Keratinocyte (primary cell): ENCODE measurements around the gene LRRC3C.

Experiments used
- CTCF ChIP-seq, 3 experiments: IDR thresholded peaks in 1 of 3; conservative IDR thresholded peaks in 1 of 3; optimal IDR thresholded peaks in 1 of 3; 2 replicates in 2 of 3; 3 replicates in 1 of 3; pipeline versions ENCODE3 to v1.5.1; 2011; ENCODE audit warnings: low read length in 3 of 3, mild to moderate bottlenecking in 3 of 3, moderate library complexity in 2 of 3, control low read depth in 1 of 3, inconsistent platforms in 1 of 3; ENCODE audit not compliant: insufficient read depth in 2 of 3; ENCODE audit errors: extremely low read depth in 1 of 3
- EZH2 ChIP-seq: IDR thresholded peaks from one replicate; pipeline ENCODE4 v1.6.1; 2012; ENCODE audit warnings: inconsistent platforms, mild to moderate bottlenecking, low read length, moderate library complexity

- TF ChIP-seq CTCF (optimal IDR thresholded peaks at IDR 0.05 in 1 of 3, IDR thresholded peaks at IDR 0.05 in 1 of 3, conservative IDR thresholded peaks at IDR 0.05 in 1 of 3; ENCODE audit: extremely low read depth in 1 of 3, insufficient read depth in 2 of 3, low read length in 3 of 3) (no peak), EZH2 (no peak)
These were observed 2.9 kb upstream of the LRRC3C start for GRCh38 chr17:39924691-39925055.
